Retinal pigment epithelial cell (primary cell): ENCODE results near the gene SLC9A1.

Experiments
- DNase-seq: peaks from one replicate; pipeline ENCODE4 v3.0.0-alpha.2; 2010; ENCODE audit warnings: low read depth
- H3K4me3 ChIP-seq: 2 replicates; pipeline ENCODE4 v1.5.1; 2011; ENCODE audit warnings: mild to moderate bottlenecking, low read length, control low read depth, moderate library complexity
- CTCF ChIP-seq: conservative IDR thresholded peaks from 2 replicates; pipeline ENCODE4 v1.5.1; 2011; ENCODE audit warnings: low read depth, low read length, control low read depth, inconsistent platforms

Gene SLC9A1

GRCh38 chr1:27133991-27134390 is 20.9 kb downstream of the SLC9A1 start:
- DNase-seq, result no peak
- no peak overlapping the region for H3K4me3 ChIP-seq
- no peak for TF ChIP-seq CTCF

- no peak overlapping the region for H3K4me3 ChIP-seq
- TF ChIP-seq CTCF, result no peak
- no peak for DNase-seq
Observed at GRCh38 chr1:27133158-27133557, 21.8 kb downstream of the SLC9A1 start.

- DNase-seq, result no peak
- no peak for TF ChIP-seq CTCF
- no peak overlapping the region for H3K4me3 ChIP-seq
Observed at GRCh38 chr1:27132624-27133023, 22.3 kb downstream of the SLC9A1 start.

GRCh38 chr1:27132147-27132546 is 22.8 kb downstream of the SLC9A1 start:
- no peak for DNase-seq
- no peak for TF ChIP-seq CTCF
- no peak overlapping the region for H3K4me3 ChIP-seq

- no peak for TF ChIP-seq CTCF
- no peak for DNase-seq
- H3K4me3 ChIP-seq, result no peak overlapping the region
Observed at GRCh38 chr1:27130798-27131197, 24.1 kb downstream of the SLC9A1 start.

- TF ChIP-seq CTCF, result no peak
- no peak overlapping the region for H3K4me3 ChIP-seq
- DNase-seq, result no peak
Observed at GRCh38 chr1:27129225-27129624, 25.7 kb downstream of the SLC9A1 start.

GRCh38 chr1:27127419-27127818 is 27.5 kb downstream of the SLC9A1 start:
- DNase-seq, result no peak
- H3K4me3 ChIP-seq, result no peak overlapping the region
- TF ChIP-seq CTCF, result peak; percentile 43
